Fibroblast of lung (primary cell): ENCODE results near the gene COG5. TPM values are rescaled to one million over a fixed set of nuclear protein-coding genes. Genes with fewer than 3 reads are reported as not detected.

Experiments used
- DNase-seq, 2 donors: peaks; one replicate each; pipeline versions ENCODE4 v3.0.0 to v3.0.0-alpha.2; 2010; ENCODE audit warnings: low read depth in 2 of 2
- H2AFZ ChIP-seq: 2 replicates; pipeline ENCODE4 v1.5.1; 2012; ENCODE audit warnings: low read length, control low read depth, inconsistent platforms
- H3K27ac ChIP-seq: 2 replicates; pipeline ENCODE4 v1.5.1; 2011; ENCODE audit warnings: low read length, control low read depth; ENCODE audit not compliant: insufficient read depth
- H3K27me3 ChIP-seq: 2 replicates; pipeline ENCODE4 v1.5.1; 2011; ENCODE audit warnings: mild to moderate bottlenecking, low read length; ENCODE audit not compliant: control insufficient read depth, insufficient read depth
- H3K36me3 ChIP-seq: 2 replicates; pipeline ENCODE4 v1.5.1; 2011; ENCODE audit warnings: low read length; ENCODE audit not compliant: control insufficient read depth, insufficient read depth
- H3K4me1 ChIP-seq: 2 replicates; pipeline ENCODE4 v1.5.1; 2011; ENCODE audit warnings: low read length; ENCODE audit not compliant: control insufficient read depth, insufficient read depth; ENCODE audit errors: extremely low read depth
- H3K4me2 ChIP-seq: 2 replicates; pipeline ENCODE4 v1.5.1; 2011; ENCODE audit warnings: low read length, control low read depth; ENCODE audit not compliant: insufficient read depth; ENCODE audit errors: extremely low read depth
- H3K4me3 ChIP-seq, 4 experiments: fragments of 200-600 bp in 1 of 4; sonication (generic) in 1 of 4; replicated peaks in 1 of 4; 2 replicates each; pipeline ENCODE4 v1.5.1; 2011 to 2016; ENCODE audit warnings: low read length in 4 of 4, low read depth in 3 of 4, mild to moderate bottlenecking in 3 of 4, control low read depth in 2 of 4, inconsistent platforms in 1 of 4, mixed read lengths in 1 of 4; ENCODE audit not compliant: insufficient read depth in 1 of 4; ENCODE audit errors: control extremely low read depth in 1 of 4
- H3K79me2 ChIP-seq: 2 replicates; pipeline ENCODE4 v1.5.1; 2012; ENCODE audit warnings: mild to moderate bottlenecking, low read length, inconsistent platforms; ENCODE audit not compliant: control insufficient read depth, insufficient read depth
- H3K9ac ChIP-seq: 2 replicates; pipeline ENCODE4 v1.5.1; 2011; ENCODE audit warnings: mild to moderate bottlenecking, low read length, control low read depth; ENCODE audit not compliant: insufficient read depth
- H3K9me3 ChIP-seq: 2 replicates; pipeline ENCODE4 v1.5.1; 2012; ENCODE audit warnings: low read depth, low read length; ENCODE audit not compliant: control insufficient read depth, insufficient read depth
- H4K20me1 ChIP-seq: 2 replicates; pipeline ENCODE4 v1.5.1; 2011; ENCODE audit warnings: low read length; ENCODE audit not compliant: control insufficient read depth, insufficient read depth; ENCODE audit errors: extremely low read depth
- EZH2 ChIP-seq: IDR thresholded peaks from 2 replicates; pipeline ENCODE4 v1.5.1; 2012; ENCODE audit warnings: low read length, control low read depth, mild to moderate bottlenecking; ENCODE audit errors: missing control alignments
- polyA plus RNA-seq, 2 donors: library from polyadenylated mRNA; depleted of rRNA in 1 of 2; stranded (reverse) in 1 of 2; unstranded in 1 of 2; fragments of >200 nt; gene quantifications; 2 replicates each; pipeline ENCODE4 v1.2.1, GENCODE V29; 2011 to 2012; ENCODE audit warnings: missing spikeins in 1 of 2
- total RNA-seq: library from RNA; depleted of rRNA; stranded (reverse); fragments of >200 nt; gene quantifications from 2 replicates; pipeline ENCODE4 v1.2.1, GENCODE V29; 2014
- TF ChIP-seq, protein P1 (sequence below), 2 donors: IDR thresholded peaks in 1 of 2; conservative IDR thresholded peaks in 1 of 2; 1 replicate in 1 of 2; 2 replicates in 1 of 2; pipeline ENCODE4 v1.5.1; 2011 to 2012; ENCODE audit warnings: low read length in 2 of 2, control low read depth in 1 of 2, inconsistent platforms in 1 of 2, low read depth in 1 of 2, mild to moderate bottlenecking in 1 of 2

The COG5 gene
- total and polyA plus RNA-seq, 2 donors (not counting 1 experiment from before 2014, with no cell fraction given) = 34.5 to 40.3 TPM

DNA sequence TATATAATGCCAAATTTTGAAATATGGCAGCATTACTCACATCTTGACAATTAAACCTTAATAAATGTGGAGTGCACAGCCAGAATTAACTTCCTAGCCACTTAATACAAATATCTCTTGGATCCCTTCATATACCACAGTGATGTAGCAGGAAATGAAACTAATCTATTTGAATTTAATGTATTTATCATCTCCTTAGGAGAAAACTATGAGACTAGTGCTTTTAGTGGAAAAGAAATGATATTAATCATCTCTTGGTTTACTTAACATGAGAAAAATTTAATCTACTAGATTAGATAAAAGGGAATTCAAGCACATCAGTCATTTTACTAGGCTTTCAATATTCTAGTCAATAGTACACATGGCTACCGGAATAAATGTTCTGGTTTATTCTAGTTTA lies 149.5 kb downstream of the COG5 start:
- DNase-seq = peak in 1 of 2 donors; percentile 19
- Histone ChIP-seq H2AFZ (no peak overlapping the region), H3K27me3 (no peaks in the 10 kb centered on the region), H3K4me1 (no peaks in the 10 kb centered on the region), H3K79me2 (no peaks in the 10 kb centered on the region), H3K4me3 (no peak overlapping the region), H4K20me1 (no peaks in the 10 kb centered on the region), H3K9me3 (no peaks in the 10 kb centered on the region), H3K27ac (no peak overlapping the region), H3K4me2 (no peak overlapping the region), H3K36me3 (no peaks in the 10 kb centered on the region), H3K9ac (no peak overlapping the region)
- TF ChIP-seq, protein P1, sequence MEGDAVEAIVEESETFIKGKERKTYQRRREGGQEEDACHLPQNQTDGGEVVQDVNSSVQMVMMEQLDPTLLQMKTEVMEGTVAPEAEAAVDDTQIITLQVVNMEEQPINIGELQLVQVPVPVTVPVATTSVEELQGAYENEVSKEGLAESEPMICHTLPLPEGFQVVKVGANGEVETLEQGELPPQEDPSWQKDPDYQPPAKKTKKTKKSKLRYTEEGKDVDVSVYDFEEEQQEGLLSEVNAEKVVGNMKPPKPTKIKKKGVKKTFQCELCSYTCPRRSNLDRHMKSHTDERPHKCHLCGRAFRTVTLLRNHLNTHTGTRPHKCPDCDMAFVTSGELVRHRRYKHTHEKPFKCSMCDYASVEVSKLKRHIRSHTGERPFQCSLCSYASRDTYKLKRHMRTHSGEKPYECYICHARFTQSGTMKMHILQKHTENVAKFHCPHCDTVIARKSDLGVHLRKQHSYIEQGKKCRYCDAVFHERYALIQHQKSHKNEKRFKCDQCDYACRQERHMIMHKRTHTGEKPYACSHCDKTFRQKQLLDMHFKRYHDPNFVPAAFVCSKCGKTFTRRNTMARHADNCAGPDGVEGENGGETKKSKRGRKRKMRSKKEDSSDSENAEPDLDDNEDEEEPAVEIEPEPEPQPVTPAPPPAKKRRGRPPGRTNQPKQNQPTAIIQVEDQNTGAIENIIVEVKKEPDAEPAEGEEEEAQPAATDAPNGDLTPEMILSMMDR (conservative IDR thresholded peaks at IDR 0.05 in 1 of 2, IDR thresholded peaks at IDR 0.05 in 1 of 2; ENCODE audit: low read depth in 1 of 2, low read length in 2 of 2) = no peak
- no peak for TF ChIP-seq EZH2

DNA sequence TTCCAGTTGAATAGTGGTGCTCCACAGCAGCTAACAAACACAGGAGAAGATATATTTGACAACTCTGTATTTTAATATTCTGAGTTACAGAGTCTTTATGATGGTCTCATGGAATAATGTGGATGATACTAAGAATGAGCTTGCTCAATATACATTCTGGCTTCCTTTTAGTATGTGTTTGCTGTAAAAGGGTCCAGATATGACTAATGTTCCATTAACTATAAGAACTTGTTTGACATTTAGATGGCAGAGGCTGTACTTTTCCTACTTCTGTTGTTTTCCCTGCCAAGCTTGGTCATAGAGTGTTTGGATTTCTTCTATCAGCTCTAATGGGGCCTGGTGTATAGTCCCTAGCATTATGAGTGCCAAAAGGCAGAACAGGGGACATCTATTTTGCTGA lies 155.4 kb downstream of the COG5 start:
- Histone ChIP-seq H3K9ac (no peak overlapping the region), H3K36me3 (no peaks in the 10 kb centered on the region), H3K4me2 (no peak overlapping the region), H3K9me3 (no peaks in the 10 kb centered on the region), H2AFZ (no peak overlapping the region), H3K27ac (no peak overlapping the region), H3K4me1 (no peaks in the 10 kb centered on the region), H3K4me3 (no peak overlapping the region), H4K20me1 (no peaks in the 10 kb centered on the region), H3K27me3 (no peaks in the 10 kb centered on the region), H3K79me2 (no peaks in the 10 kb centered on the region)
- TF ChIP-seq, protein P1 (conservative IDR thresholded peaks at IDR 0.05 in 1 of 2, IDR thresholded peaks at IDR 0.05 in 1 of 2; ENCODE audit: low read depth in 1 of 2, low read length in 2 of 2) = no peak
- TF ChIP-seq EZH2 = no peak
- DNase-seq = peak in 1 of 2 donors; percentile 33

DNA sequence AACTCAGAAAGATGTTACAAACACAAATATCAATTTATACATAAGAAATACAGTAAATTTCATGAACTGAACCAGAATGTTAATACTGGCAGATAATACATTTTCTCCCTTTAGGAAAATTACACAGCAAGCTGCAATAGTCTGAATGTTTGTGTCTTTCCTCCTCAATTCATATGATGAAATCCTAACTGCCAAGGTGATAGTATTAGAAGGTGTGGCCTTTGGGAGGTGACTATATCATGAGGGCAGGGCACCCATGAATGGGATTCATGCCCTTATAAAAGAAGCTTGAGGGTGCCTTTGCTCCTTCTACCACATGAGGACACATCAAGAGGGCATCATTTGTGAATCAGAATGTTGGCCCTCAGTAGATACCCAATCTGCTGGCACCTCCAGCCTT lies 158.2 kb downstream of the COG5 start:
- H2AFZ ChIP-seq = no peak overlapping the region
- no peaks in the 10 kb centered on the region for H3K9me3 ChIP-seq
- no peak for DNase-seq
- H3K9ac ChIP-seq = no peak overlapping the region
- TF ChIP-seq, protein P1 (conservative IDR thresholded peaks at IDR 0.05 in 1 of 2, IDR thresholded peaks at IDR 0.05 in 1 of 2; ENCODE audit: low read depth in 1 of 2, low read length in 2 of 2) = no peak
- no peak for TF ChIP-seq EZH2
- H3K36me3 ChIP-seq = no peaks in the 10 kb centered on the region
- H4K20me1 ChIP-seq = no peaks in the 10 kb centered on the region
- H3K4me2 ChIP-seq = no peak overlapping the region
- H3K4me3 ChIP-seq = no peak overlapping the region
- H3K79me2 ChIP-seq = no peaks in the 10 kb centered on the region
- H3K27ac ChIP-seq = no peak overlapping the region
- H3K4me1 ChIP-seq = no peaks in the 10 kb centered on the region
- H3K27me3 ChIP-seq = no peaks in the 10 kb centered on the region
